ENCODE measurements around the gene DEGS2.

The DEGS2 gene

GRCh38 chr14:100147181-100147631 lies 12.2 kb downstream of the DEGS2 start:
- Histone ChIP-seq H3K27ac (ENCODE audit: low read depth, low read length) (no peak overlapping the region), H3K36me3 (ENCODE audit: insufficient read depth, low read length) (no peaks in the 10 kb centered on the region), H3K9ac (ENCODE audit: low read depth, low read length) (no peak overlapping the region), H3K9me3 (ENCODE audit: insufficient read depth, low read depth, low read length) (no peaks in the 10 kb centered on the region), H3K4me3 (ENCODE audit: low read length) (no peak overlapping the region), H3K27me3 (ENCODE audit: insufficient read depth, low read length) (no peaks in the 10 kb centered on the region), H3K4me1 (ENCODE audit: insufficient read depth, low read length) (no peaks in the 10 kb centered on the region)
- 93% methylated on average over 20 of the region's 20 CpGs for WGBS

GRCh38 chr14:100146531-100147091 lies 12.8 kb downstream of the DEGS2 start:
- H3K27ac ChIP-seq (ENCODE audit: low read depth, low read length) = no peak overlapping the region
- H3K9ac ChIP-seq (ENCODE audit: low read depth, low read length) = no peak overlapping the region
- H3K36me3 ChIP-seq (ENCODE audit: insufficient read depth, low read length) = no peaks in the 10 kb centered on the region
- WGBS = 94% methylated on average over 29 of the region's 29 CpGs
- H3K4me3 ChIP-seq (ENCODE audit: low read length) = no peak overlapping the region
- no peaks in the 10 kb centered on the region for H3K27me3 ChIP-seq (ENCODE audit: insufficient read depth, low read length)
- H3K9me3 ChIP-seq (ENCODE audit: insufficient read depth, low read depth, low read length) = no peaks in the 10 kb centered on the region
- H3K4me1 ChIP-seq (ENCODE audit: insufficient read depth, low read length) = no peaks in the 10 kb centered on the region

GRCh38 chr14:100145682-100146464 lies 13.6 kb downstream of the DEGS2 start:
- no peak overlapping the region for H3K4me3 ChIP-seq (ENCODE audit: low read length)
- 96% methylated on average over 27 of the region's 27 CpGs for WGBS
- H3K36me3 ChIP-seq (ENCODE audit: insufficient read depth, low read length) = no peaks in the 10 kb centered on the region
- H3K9me3 ChIP-seq (ENCODE audit: insufficient read depth, low read depth, low read length) = no peaks in the 10 kb centered on the region
- no peaks in the 10 kb centered on the region for H3K27me3 ChIP-seq (ENCODE audit: insufficient read depth, low read length)
- H3K27ac ChIP-seq (ENCODE audit: low read depth, low read length) = no peak overlapping the region
- H3K9ac ChIP-seq (ENCODE audit: low read depth, low read length) = no peak overlapping the region
- H3K4me1 ChIP-seq (ENCODE audit: insufficient read depth, low read length) = no peaks in the 10 kb centered on the region

- Histone ChIP-seq H3K9me3 (ENCODE audit: insufficient read depth, low read depth, low read length) (no peaks in the 10 kb centered on the region), H3K9ac (ENCODE audit: low read depth, low read length) (no peak overlapping the region), H3K4me3 (ENCODE audit: low read length) (no peak overlapping the region), H3K4me1 (ENCODE audit: insufficient read depth, low read length) (0 out of 2 replicates have a peak, but pooled peaks cover 2% of the 10 kb centered on the region), H3K27ac (ENCODE audit: low read depth, low read length) (no peak overlapping the region), H3K36me3 (ENCODE audit: insufficient read depth, low read length) (no peaks in the 10 kb centered on the region), H3K27me3 (ENCODE audit: insufficient read depth, low read length) (no peaks in the 10 kb centered on the region)
- WGBS = 90% methylated on average over 18 of the region's 18 CpGs
These were observed 14.3 kb downstream of the DEGS2 start for GRCh38 chr14:100144996-100145646.

- WGBS = 87% methylated on average over 4 of the region's 4 CpGs
- Histone ChIP-seq H3K4me3 (ENCODE audit: low read length) (no peak overlapping the region), H3K9ac (ENCODE audit: low read depth, low read length) (no peak overlapping the region), H3K4me1 (ENCODE audit: insufficient read depth, low read length) (0 out of 2 replicates have a peak, but pooled peaks cover 2% of the 10 kb centered on the region), H3K9me3 (ENCODE audit: insufficient read depth, low read depth, low read length) (no peaks in the 10 kb centered on the region), H3K36me3 (ENCODE audit: insufficient read depth, low read length) (no peaks in the 10 kb centered on the region), H3K27me3 (ENCODE audit: insufficient read depth, low read length) (no peaks in the 10 kb centered on the region), H3K27ac (ENCODE audit: low read depth, low read length) (no peak overlapping the region)
These were observed 14.8 kb downstream of the DEGS2 start for GRCh38 chr14:100144645-100144995.

- WGBS = 95% methylated on average over 23 of the region's 23 CpGs
- Histone ChIP-seq H3K27me3 (ENCODE audit: insufficient read depth, low read length) (no peaks in the 10 kb centered on the region), H3K36me3 (ENCODE audit: insufficient read depth, low read length) (no peaks in the 10 kb centered on the region), H3K4me3 (ENCODE audit: low read length) (no peak overlapping the region), H3K9me3 (ENCODE audit: insufficient read depth, low read depth, low read length) (no peaks in the 10 kb centered on the region), H3K9ac (ENCODE audit: low read depth, low read length) (no peak overlapping the region), H3K27ac (ENCODE audit: low read depth, low read length) (no peak overlapping the region), H3K4me1 (ENCODE audit: insufficient read depth, low read length) (0 out of 2 replicates have a peak, but pooled peaks cover 2% of the 10 kb centered on the region)
These were observed 15.5 kb downstream of the DEGS2 start for GRCh38 chr14:100143934-100144333.

- H3K4me1 ChIP-seq (ENCODE audit: insufficient read depth, low read length) = 0 out of 2 replicates have a peak, but pooled peaks cover 2% of the 10 kb centered on the region
- H3K4me3 ChIP-seq (ENCODE audit: low read length) = no peak overlapping the region
- no peaks in the 10 kb centered on the region for H3K36me3 ChIP-seq (ENCODE audit: insufficient read depth, low read length)
- H3K27me3 ChIP-seq (ENCODE audit: insufficient read depth, low read length) = no peaks in the 10 kb centered on the region
- H3K9me3 ChIP-seq (ENCODE audit: insufficient read depth, low read depth, low read length) = no peaks in the 10 kb centered on the region
- no peak overlapping the region for H3K27ac ChIP-seq (ENCODE audit: low read depth, low read length)
- 93% methylated on average over 18 of the region's 18 CpGs for WGBS
- H3K9ac ChIP-seq (ENCODE audit: low read depth, low read length) = no peak overlapping the region
These were observed 15.9 kb downstream of the DEGS2 start for GRCh38 chr14:100143523-100143922.

- Histone ChIP-seq H3K36me3 (ENCODE audit: insufficient read depth, low read length) (no peaks in the 10 kb centered on the region), H3K4me3 (ENCODE audit: low read length) (no peak overlapping the region), H3K9me3 (ENCODE audit: insufficient read depth, low read depth, low read length) (no peaks in the 10 kb centered on the region), H3K27ac (ENCODE audit: low read depth, low read length) (no peak overlapping the region), H3K4me1 (ENCODE audit: insufficient read depth, low read length) (0 out of 2 replicates have a peak, but pooled peaks cover 2% of the 10 kb centered on the region), H3K9ac (ENCODE audit: low read depth, low read length) (no peak overlapping the region), H3K27me3 (ENCODE audit: insufficient read depth, low read length) (no peaks in the 10 kb centered on the region)
- 94% methylated on average over 14 of the region's 14 CpGs for WGBS
These were observed 17.1 kb downstream of the DEGS2 start for GRCh38 chr14:100142073-100143040.

GRCh38 chr14:100141098-100141497 lies 18.3 kb downstream of the DEGS2 start:
- no peaks in the 10 kb centered on the region for H3K27me3 ChIP-seq (ENCODE audit: insufficient read depth, low read length)
- H3K4me3 ChIP-seq (ENCODE audit: low read length) = no peak overlapping the region
- H3K4me1 ChIP-seq (ENCODE audit: insufficient read depth, low read length) = 0 out of 2 replicates have a peak, but pooled peaks cover 2% of the 10 kb centered on the region
- H3K9me3 ChIP-seq (ENCODE audit: insufficient read depth, low read depth, low read length) = no peaks in the 10 kb centered on the region
- WGBS = 90% methylated on average over 7 of the region's 7 CpGs
- no peak overlapping the region for H3K9ac ChIP-seq (ENCODE audit: low read depth, low read length)
- no peaks in the 10 kb centered on the region for H3K36me3 ChIP-seq (ENCODE audit: insufficient read depth, low read length)
- no peak overlapping the region for H3K27ac ChIP-seq (ENCODE audit: low read depth, low read length)

- Histone ChIP-seq H3K27ac (ENCODE audit: low read depth, low read length) (no peak overlapping the region), H3K9me3 (ENCODE audit: insufficient read depth, low read depth, low read length) (no peaks in the 10 kb centered on the region), H3K9ac (ENCODE audit: low read depth, low read length) (no peak overlapping the region), H3K4me3 (ENCODE audit: low read length) (no peak overlapping the region), H3K4me1 (ENCODE audit: insufficient read depth, low read length) (0 out of 2 replicates have a peak, but pooled peaks cover 2% of the 10 kb centered on the region), H3K36me3 (ENCODE audit: insufficient read depth, low read length) (no peaks in the 10 kb centered on the region), H3K27me3 (ENCODE audit: insufficient read depth, low read length) (no peaks in the 10 kb centered on the region)
- WGBS = 32% methylated on average over 16 of the region's 16 CpGs
These were observed 18.9 kb downstream of the DEGS2 start for GRCh38 chr14:100140452-100141078.
